Measurements from ENCODE around the gene NAV2.
"Not testable (repeated sequence)": the region's sequence is repeated elsewhere in the genome, so short reads cannot be mapped to it uniquely, and the experiment has no call there.

Gene NAV2

GRCh38 chr11:20006618-20007017, 294.0 kb downstream of the NAV2 start:
- not testable (repeated sequence) for H3K9ac ChIP-seq (ENCODE audit: low read length); H3K9me3 ChIP-seq (ENCODE audit: control insufficient read depth, insufficient read depth, low read depth, low read length); H3K36me3 ChIP-seq (ENCODE audit: control insufficient read depth, insufficient read depth, low read length); H3K27me3 ChIP-seq (ENCODE audit: control insufficient read depth, insufficient read depth, low read length); H3K4me3 ChIP-seq (ENCODE audit: low read depth, low read length); H3K27ac ChIP-seq (ENCODE audit: low read depth, low read length)
- H3K4me1 ChIP-seq (ENCODE audit: control insufficient read depth, insufficient read depth, low read length), result peaks cover 46% of the 10 kb centered on the region

- H3K4me3 ChIP-seq (ENCODE audit: low read depth, low read length), result no peak overlapping the region
- H3K4me1 ChIP-seq (ENCODE audit: control insufficient read depth, insufficient read depth, low read length), result peaks cover 38% of the 10 kb centered on the region
- H3K36me3 ChIP-seq (ENCODE audit: control insufficient read depth, insufficient read depth, low read length), result no peaks in the 10 kb centered on the region
- H3K27me3 ChIP-seq (ENCODE audit: control insufficient read depth, insufficient read depth, low read length), result no peaks in the 10 kb centered on the region
- H3K9ac ChIP-seq (ENCODE audit: low read length), result no peak overlapping the region
- no peaks in the 10 kb centered on the region for H3K9me3 ChIP-seq (ENCODE audit: control insufficient read depth, insufficient read depth, low read depth, low read length)
- H3K27ac ChIP-seq (ENCODE audit: low read depth, low read length), result no peak overlapping the region
Observed at GRCh38 chr11:20007386-20007785, 294.7 kb downstream of the NAV2 start.

- H3K27ac ChIP-seq (ENCODE audit: low read depth, low read length), result no peak overlapping the region
- H3K36me3 ChIP-seq (ENCODE audit: control insufficient read depth, insufficient read depth, low read length), result no peaks in the 10 kb centered on the region
- no peak overlapping the region for H3K4me3 ChIP-seq (ENCODE audit: low read depth, low read length)
- no peaks in the 10 kb centered on the region for H3K9me3 ChIP-seq (ENCODE audit: control insufficient read depth, insufficient read depth, low read depth, low read length)
- no peak overlapping the region for H3K9ac ChIP-seq (ENCODE audit: low read length)
- H3K27me3 ChIP-seq (ENCODE audit: control insufficient read depth, insufficient read depth, low read length), result no peaks in the 10 kb centered on the region
- H3K4me1 ChIP-seq (ENCODE audit: control insufficient read depth, insufficient read depth, low read length), result peaks cover 29% of the 10 kb centered on the region
Observed at GRCh38 chr11:20008190-20008870, 295.7 kb downstream of the NAV2 start.

GRCh38 chr11:20008871-20009644, 296.4 kb downstream of the NAV2 start:
- Histone ChIP-seq H3K36me3 (ENCODE audit: control insufficient read depth, insufficient read depth, low read length) (no peaks in the 10 kb centered on the region), H3K4me1 (ENCODE audit: control insufficient read depth, insufficient read depth, low read length) (peaks cover 34% of the 10 kb centered on the region), H3K27ac (ENCODE audit: low read depth, low read length) (no peak overlapping the region), H3K9me3 (ENCODE audit: control insufficient read depth, insufficient read depth, low read depth, low read length) (no peaks in the 10 kb centered on the region), H3K27me3 (ENCODE audit: control insufficient read depth, insufficient read depth, low read length) (no peaks in the 10 kb centered on the region), H3K4me3 (ENCODE audit: low read depth, low read length) (no peak overlapping the region), H3K9ac (ENCODE audit: low read length) (no peak overlapping the region)

- no peak overlapping the region for H3K9ac ChIP-seq (ENCODE audit: low read length)
- no peak overlapping the region for H3K4me3 ChIP-seq (ENCODE audit: low read depth, low read length)
- H3K9me3 ChIP-seq (ENCODE audit: control insufficient read depth, insufficient read depth, low read depth, low read length), result no peaks in the 10 kb centered on the region
- H3K27me3 ChIP-seq (ENCODE audit: control insufficient read depth, insufficient read depth, low read length), result no peaks in the 10 kb centered on the region
- H3K4me1 ChIP-seq (ENCODE audit: control insufficient read depth, insufficient read depth, low read length), result peaks cover 29% of the 10 kb centered on the region
- H3K36me3 ChIP-seq (ENCODE audit: control insufficient read depth, insufficient read depth, low read length), result no peaks in the 10 kb centered on the region
- H3K27ac ChIP-seq (ENCODE audit: low read depth, low read length), result no peak overlapping the region
Observed at GRCh38 chr11:20010156-20010850, 297.7 kb downstream of the NAV2 start.

- Histone ChIP-seq H3K27ac (ENCODE audit: low read depth, low read length) (no peak overlapping the region), H3K9me3 (ENCODE audit: control insufficient read depth, insufficient read depth, low read depth, low read length) (no peaks in the 10 kb centered on the region), H3K27me3 (ENCODE audit: control insufficient read depth, insufficient read depth, low read length) (no peaks in the 10 kb centered on the region), H3K4me3 (ENCODE audit: low read depth, low read length) (no peak overlapping the region), H3K4me1 (ENCODE audit: control insufficient read depth, insufficient read depth, low read length) (peaks cover 29% of the 10 kb centered on the region), H3K36me3 (ENCODE audit: control insufficient read depth, insufficient read depth, low read length) (no peaks in the 10 kb centered on the region), H3K9ac (ENCODE audit: low read length) (no peak overlapping the region)
Observed at GRCh38 chr11:20010851-20011225, 298.2 kb downstream of the NAV2 start.

- Histone ChIP-seq H3K27ac (ENCODE audit: low read depth, low read length) (no peak overlapping the region), H3K4me1 (ENCODE audit: control insufficient read depth, insufficient read depth, low read length) (peaks cover 33% of the 10 kb centered on the region), H3K27me3 (ENCODE audit: control insufficient read depth, insufficient read depth, low read length) (no peaks in the 10 kb centered on the region), H3K4me3 (ENCODE audit: low read depth, low read length) (no peak overlapping the region), H3K9ac (ENCODE audit: low read length) (no peak overlapping the region), H3K9me3 (ENCODE audit: control insufficient read depth, insufficient read depth, low read depth, low read length) (no peaks in the 10 kb centered on the region), H3K36me3 (ENCODE audit: control insufficient read depth, insufficient read depth, low read length) (no peaks in the 10 kb centered on the region)
Observed at GRCh38 chr11:20011307-20011951, 298.8 kb downstream of the NAV2 start.

- Histone ChIP-seq H3K27me3 (ENCODE audit: control insufficient read depth, insufficient read depth, low read length) (no peaks in the 10 kb centered on the region), H3K4me1 (ENCODE audit: control insufficient read depth, insufficient read depth, low read length) (peaks cover 43% of the 10 kb centered on the region), H3K9ac (ENCODE audit: low read length) (no peak overlapping the region), H3K36me3 (ENCODE audit: control insufficient read depth, insufficient read depth, low read length) (no peaks in the 10 kb centered on the region), H3K9me3 (ENCODE audit: control insufficient read depth, insufficient read depth, low read depth, low read length) (no peaks in the 10 kb centered on the region), H3K27ac (ENCODE audit: low read depth, low read length) (no peak overlapping the region), H3K4me3 (ENCODE audit: low read depth, low read length) (no peak overlapping the region)
Observed at GRCh38 chr11:20013346-20014066, 300.9 kb downstream of the NAV2 start.

GRCh38 chr11:20014067-20014402, 301.4 kb downstream of the NAV2 start:
- Histone ChIP-seq H3K27ac (ENCODE audit: low read depth, low read length) (no peak overlapping the region), H3K4me3 (ENCODE audit: low read depth, low read length) (no peak overlapping the region), H3K36me3 (ENCODE audit: control insufficient read depth, insufficient read depth, low read length) (no peaks in the 10 kb centered on the region), H3K9me3 (ENCODE audit: control insufficient read depth, insufficient read depth, low read depth, low read length) (no peaks in the 10 kb centered on the region), H3K27me3 (ENCODE audit: control insufficient read depth, insufficient read depth, low read length) (no peaks in the 10 kb centered on the region), H3K9ac (ENCODE audit: low read length) (no peak overlapping the region), H3K4me1 (ENCODE audit: control insufficient read depth, insufficient read depth, low read length) (peaks cover 43% of the 10 kb centered on the region)

GRCh38 chr11:20015101-20015500, 302.5 kb downstream of the NAV2 start:
- Histone ChIP-seq H3K4me3 (ENCODE audit: low read depth, low read length) (no peak overlapping the region), H3K4me1 (ENCODE audit: control insufficient read depth, insufficient read depth, low read length) (peaks cover 37% of the 10 kb centered on the region), H3K9me3 (ENCODE audit: control insufficient read depth, insufficient read depth, low read depth, low read length) (no peaks in the 10 kb centered on the region), H3K27me3 (ENCODE audit: control insufficient read depth, insufficient read depth, low read length) (no peaks in the 10 kb centered on the region), H3K36me3 (ENCODE audit: control insufficient read depth, insufficient read depth, low read length) (no peaks in the 10 kb centered on the region), H3K9ac (ENCODE audit: low read length) (no peak overlapping the region), H3K27ac (ENCODE audit: low read depth, low read length) (no peak overlapping the region)

Data from HUES6 (cell line).